Lower leg skin (tissue), 3 donors: Measurements from ENCODE around the gene SLC27A3.

Source experiments
- CTCF ChIP-seq, 3 donors: fragments of 450-650 bp; IDR thresholded peaks; one replicate each; pipeline ENCODE4 v1.5.1; 2016; ENCODE audit warnings: antibody characterized with exemption in 3 of 3, mild to moderate bottlenecking in 3 of 3, moderate library complexity in 2 of 3
- POLR2A ChIP-seq, 2 donors: fragments of 450-650 bp; IDR thresholded peaks; one replicate each; pipeline ENCODE4 v1.6.1; 2016 to 2017; ENCODE audit warnings: antibody characterized with exemption in 2 of 2, mild to moderate bottlenecking in 1 of 2, moderate library complexity in 1 of 2

- TF ChIP-seq CTCF (IDR thresholded peaks at IDR 0.05) (no peak), POLR2A (IDR thresholded peaks at IDR 0.05) (no peak)
Measured at GRCh38 chr1:153803470-153804056, 28.4 kb downstream of the SLC27A3 start.
